Bronchial epithelial cell (primary cell): ENCODE results near the gene TFF2. TPM values are rescaled to one million over a fixed set of nuclear protein-coding genes. Genes with fewer than 3 reads are reported as not detected.

Experiments used
- DNase-seq: peaks from one replicate; pipeline ENCODE4 v3.0.0-alpha.2; 2010; ENCODE audit warnings: low read depth
- FAIRE-seq: peaks from 2 replicates; lab custom pipeline; 2011; peaks lifted over from hg19 to GRCh38; lab: Jason Lieb, UNC
- H3K27me3 ChIP-seq: 2 replicates; pipeline ENCODE4 v1.5.1; 2011; ENCODE audit warnings: low read length; ENCODE audit not compliant: control insufficient read depth, insufficient read depth
- H3K36me3 ChIP-seq: 2 replicates; pipeline ENCODE4 v1.5.1; 2011; ENCODE audit warnings: low read length; ENCODE audit not compliant: control insufficient read depth, insufficient read depth
- H3K4me3 ChIP-seq: 2 replicates; pipeline ENCODE4 v1.5.1; 2011; ENCODE audit warnings: mild to moderate bottlenecking, low read depth, low read length, control low read depth
- CTCF ChIP-seq: IDR thresholded peaks from 2 replicates; pipeline ENCODE4 v1.5.1; 2011; ENCODE audit warnings: mild to moderate bottlenecking, moderate library complexity, low read length, control low read depth, inconsistent platforms; ENCODE audit not compliant: insufficient read depth, severe bottlenecking
- total RNA-seq: library from RNA; depleted of rRNA; stranded (reverse); fragments of >200 nt; gene quantifications from 2 replicates; pipeline ENCODE4 v1.2.1, GENCODE V29; 2014

Gene TFF2
- total RNA-seq, 1 donor from 2014 or later: not detected

- FAIRE-seq (no peak), DNase-seq (no peak)
- TF ChIP-seq CTCF: no peak
- H3K4me3 ChIP-seq: no peak overlapping the region
- H3K27me3 ChIP-seq: no peaks in the 10 kb centered on the region
- no peaks in the 10 kb centered on the region for H3K36me3 ChIP-seq
These were observed 43.7 kb downstream of the TFF2 start for GRCh38 chr21:42307106-42307505.

GRCh38 chr21:42306366-42307035, 44.3 kb downstream of the TFF2 start:
- Histone ChIP-seq H3K4me3 (no peak overlapping the region), H3K36me3 (no peaks in the 10 kb centered on the region), H3K27me3 (no peaks in the 10 kb centered on the region)
- DNase-seq: no peak
- no peak for FAIRE-seq
- TF ChIP-seq CTCF: no peak

DNA sequence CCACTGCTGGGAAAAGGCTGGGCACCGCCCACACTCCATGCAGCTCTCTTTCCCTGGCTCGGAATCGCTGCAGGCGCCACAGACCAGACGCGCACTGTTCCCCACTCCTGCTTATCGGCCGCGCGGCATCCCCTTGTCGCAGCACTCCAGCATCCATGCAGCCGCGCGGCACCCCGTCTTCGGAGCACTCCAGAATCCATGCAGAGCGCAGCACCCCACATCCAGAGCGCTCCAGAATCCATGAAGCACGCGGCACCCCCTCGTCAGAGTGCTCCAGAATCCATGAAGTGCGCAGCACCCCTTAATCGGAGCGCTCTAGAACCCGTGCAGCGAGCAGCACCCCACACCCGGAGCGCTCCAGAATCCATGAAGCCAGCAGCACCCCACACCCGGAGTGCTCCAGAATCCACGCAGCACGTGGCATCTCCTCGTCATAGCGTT, 45.1 kb downstream of the TFF2 start:
- TF ChIP-seq CTCF: no peak
- H3K27me3 ChIP-seq: no peaks in the 10 kb centered on the region
- no peaks in the 10 kb centered on the region for H3K36me3 ChIP-seq
- no peak overlapping the region for H3K4me3 ChIP-seq
- FAIRE-seq: no peak
- no peak for DNase-seq

GRCh38 chr21:42304556-42305454, 46.0 kb downstream of the TFF2 start:
- no peaks in the 10 kb centered on the region for H3K36me3 ChIP-seq
- H3K4me3 ChIP-seq: no peak overlapping the region
- FAIRE-seq (no peak), DNase-seq (no peak)
- H3K27me3 ChIP-seq: no peaks in the 10 kb centered on the region
- no peak for TF ChIP-seq CTCF

- no peaks in the 10 kb centered on the region for H3K36me3 ChIP-seq
- H3K4me3 ChIP-seq: no peak overlapping the region
- no peak for DNase-seq
- FAIRE-seq: no peak
- no peak for TF ChIP-seq CTCF
- H3K27me3 ChIP-seq: no peaks in the 10 kb centered on the region
These were observed 47.4 kb downstream of the TFF2 start for GRCh38 chr21:42303443-42303842.
